22Rv1 (cell line): ENCODE data around the gene WDR33.

Experiments used
- ZFX ChIP-seq: fragments of 450-650 bp; IDR thresholded peaks from 2 replicates; pipeline ENCODE4 v1.6.1; 2017; ENCODE audit warnings: antibody characterized with exemption, borderline replicate concordance
- TF ChIP-seq, protein P1 (sequence below): fragments of 450-650 bp; IDR thresholded peaks from 2 replicates; pipeline ENCODE4 v1.5.1; 2017; ENCODE audit warnings: mild to moderate bottlenecking

GRCh38 chr2:127841466-127842178 is 30.7 kb upstream of the WDR33 start:
- TF ChIP-seq, protein P1, sequence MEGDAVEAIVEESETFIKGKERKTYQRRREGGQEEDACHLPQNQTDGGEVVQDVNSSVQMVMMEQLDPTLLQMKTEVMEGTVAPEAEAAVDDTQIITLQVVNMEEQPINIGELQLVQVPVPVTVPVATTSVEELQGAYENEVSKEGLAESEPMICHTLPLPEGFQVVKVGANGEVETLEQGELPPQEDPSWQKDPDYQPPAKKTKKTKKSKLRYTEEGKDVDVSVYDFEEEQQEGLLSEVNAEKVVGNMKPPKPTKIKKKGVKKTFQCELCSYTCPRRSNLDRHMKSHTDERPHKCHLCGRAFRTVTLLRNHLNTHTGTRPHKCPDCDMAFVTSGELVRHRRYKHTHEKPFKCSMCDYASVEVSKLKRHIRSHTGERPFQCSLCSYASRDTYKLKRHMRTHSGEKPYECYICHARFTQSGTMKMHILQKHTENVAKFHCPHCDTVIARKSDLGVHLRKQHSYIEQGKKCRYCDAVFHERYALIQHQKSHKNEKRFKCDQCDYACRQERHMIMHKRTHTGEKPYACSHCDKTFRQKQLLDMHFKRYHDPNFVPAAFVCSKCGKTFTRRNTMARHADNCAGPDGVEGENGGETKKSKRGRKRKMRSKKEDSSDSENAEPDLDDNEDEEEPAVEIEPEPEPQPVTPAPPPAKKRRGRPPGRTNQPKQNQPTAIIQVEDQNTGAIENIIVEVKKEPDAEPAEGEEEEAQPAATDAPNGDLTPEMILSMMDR = no peak
- TF ChIP-seq ZFX = no peak
